HG02588 (cell line): ENCODE data around the gene MPDZ.

ENCODE experiments used
- ATAC-seq: cut with Tn5 transposase; IDR thresholded peaks from one replicate; pipeline ENCODE4 v1.9.1; 2021; ENCODE audit warnings: mild to moderate bottlenecking, moderate library complexity; ENCODE audit not compliant: unreplicated experiment

Gene MPDZ

GRCh38 chr9:13140843-13141592, 138.5 kb downstream of the MPDZ start:
- no peak for ATAC-seq

- ATAC-seq = no peak
Observed at GRCh38 chr9:13139641-13140171, 139.8 kb downstream of the MPDZ start.

GRCh38 chr9:13137426-13137825, 142.1 kb downstream of the MPDZ start:
- no peak for ATAC-seq

GRCh38 chr9:13131991-13132390, 147.5 kb downstream of the MPDZ start:
- ATAC-seq = no peak

- no peak for ATAC-seq
Observed at GRCh38 chr9:13131416-13131815, 148.1 kb downstream of the MPDZ start.

- ATAC-seq = no peak
Observed at GRCh38 chr9:13128266-13128860, 151.1 kb downstream of the MPDZ start.

- ATAC-seq = no peak
Observed at GRCh38 chr9:13127131-13127530, 152.4 kb downstream of the MPDZ start.

- no peak for ATAC-seq
Observed at GRCh38 chr9:13125261-13125660, 154.2 kb downstream of the MPDZ start.

- ATAC-seq = no peak
Observed at GRCh38 chr9:13122756-13123369, 156.6 kb downstream of the MPDZ start.

GRCh38 chr9:13118313-13118712, 161.2 kb downstream of the MPDZ start:
- no peak for ATAC-seq

- ATAC-seq = no peak
Observed at GRCh38 chr9:13116292-13116691, 163.2 kb downstream of the MPDZ start.

- no peak for ATAC-seq
Observed at GRCh38 chr9:13113751-13114150, 165.7 kb downstream of the MPDZ start.

- no peak for ATAC-seq
Observed at GRCh38 chr9:13113216-13113615, 166.3 kb downstream of the MPDZ start.

- no peak for ATAC-seq
Observed at GRCh38 chr9:13111778-13112177, 167.7 kb downstream of the MPDZ start.

GRCh38 chr9:13110766-13111417, 168.6 kb downstream of the MPDZ start:
- no peak for ATAC-seq

GRCh38 chr9:13109781-13110180, 169.7 kb downstream of the MPDZ start:
- ATAC-seq = no peak

GRCh38 chr9:13107008-13107407, 172.5 kb downstream of the MPDZ start:
- no peak for ATAC-seq

- ATAC-seq = no peak
Observed at GRCh38 chr9:13100914-13101572, 178.4 kb downstream of the MPDZ start.

- ATAC-seq = no peak
Observed at GRCh38 chr9:13095056-13095455, 184.4 kb downstream of the MPDZ start.

- ATAC-seq = no peak
Observed at GRCh38 chr9:13090628-13091027, 188.9 kb downstream of the MPDZ start.

- no peak for ATAC-seq
Observed at GRCh38 chr9:13089666-13090065, 189.8 kb downstream of the MPDZ start.
